NCI-H1417 (cell line): Measurements from ENCODE around the gene CPEB4.

Experiments used
- DNase-seq, 3 experiments: peaks; one replicate each; lab custom pipeline; 2025; lab: John Stamatoyannopoulos, UW

CPEB4 gene

GRCh38 chr5:173887610-173888472 lies at the start of gene CPEB4:
CPEB4 (plus strand) TSS chr5:173888349; CDS start chr5:173889734, 1,385 bp downstream.
- peak; percentile 92 to 99 (median 98) for DNase-seq

GRCh38 chr5:173839117-173839713 lies 48.9 kb upstream of the CPEB4 start:
- DNase-seq = no peak

- no peak for DNase-seq
These were observed 47.8 kb upstream of the CPEB4 start for GRCh38 chr5:173840111-173840983.

GRCh38 chr5:173841710-173842109 lies 46.4 kb upstream of the CPEB4 start:
- DNase-seq = no peak

- no peak for DNase-seq
These were observed 44.4 kb upstream of the CPEB4 start for GRCh38 chr5:173843794-173844193.

GRCh38 chr5:173845321-173845720 lies 42.8 kb upstream of the CPEB4 start:
- no peak for DNase-seq

GRCh38 chr5:173846929-173847501 lies 41.1 kb upstream of the CPEB4 start:
- no peak for DNase-seq

GRCh38 chr5:173848986-173849596 lies 39.1 kb upstream of the CPEB4 start:
- DNase-seq = no peak

GRCh38 chr5:173849908-173850307 lies 38.2 kb upstream of the CPEB4 start:
- DNase-seq = no peak

- no peak for DNase-seq
These were observed 37.5 kb upstream of the CPEB4 start for GRCh38 chr5:173850659-173851058.

- DNase-seq = no peak
These were observed 36.4 kb upstream of the CPEB4 start for GRCh38 chr5:173851595-173852243.

GRCh38 chr5:173852790-173853359 lies 35.3 kb upstream of the CPEB4 start:
- no peak for DNase-seq

GRCh38 chr5:173853370-173854131 lies 34.6 kb upstream of the CPEB4 start:
- DNase-seq = no peak

GRCh38 chr5:173855162-173855994 lies 32.8 kb upstream of the CPEB4 start:
- no peak for DNase-seq

GRCh38 chr5:173855995-173856656 lies 32.0 kb upstream of the CPEB4 start:
- DNase-seq = no peak

GRCh38 chr5:173857234-173857633 lies 30.9 kb upstream of the CPEB4 start:
- DNase-seq = no peak

GRCh38 chr5:173858021-173858669 lies 30.0 kb upstream of the CPEB4 start:
- DNase-seq = no peak
